ENCODE measurements around the gene TMED4.
"Not testable (repeated sequence)": the region's sequence is repeated elsewhere in the genome, so short reads cannot be mapped to it uniquely, and the experiment has no call there.

DNA sequence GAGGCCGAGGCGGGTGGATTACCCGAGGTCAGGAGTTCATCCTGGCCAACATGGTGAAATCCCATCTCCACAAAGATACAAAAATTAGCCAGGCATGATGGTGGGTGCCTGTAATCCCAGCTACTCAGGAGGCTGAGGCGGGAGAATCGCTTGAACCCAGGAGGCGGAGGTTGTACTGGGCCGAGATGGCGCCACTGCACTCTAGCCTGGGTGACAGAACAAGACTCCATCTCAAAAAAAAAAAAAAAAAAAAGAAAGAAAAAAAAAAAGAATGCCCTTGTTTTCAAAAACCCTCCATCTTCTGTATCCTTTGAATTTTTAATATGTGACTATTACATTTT lies 19.4 kb downstream of the TMED4 start:
- not testable (repeated sequence) for TF ChIP-seq POLR2A (IDR thresholded peaks at IDR 0.05; ENCODE audit: low read depth, low read length); ZNF384 (IDR thresholded peaks at IDR 0.05; ENCODE audit: borderline replicate concordance, low read depth, low read length); BACH1 (IDR thresholded peaks at IDR 0.05; ENCODE audit: borderline replicate concordance); REST (IDR thresholded peaks at IDR 0.05; ENCODE audit: low read depth, low read length); CBX3 (IDR thresholded peaks at IDR 0.05; ENCODE audit: borderline replicate concordance, low read depth); HDGF (IDR thresholded peaks at IDR 0.05); YY1 (IDR thresholded peaks at IDR 0.05; ENCODE audit: low read depth, low read length); CREB1 (IDR thresholded peaks at IDR 0.05; ENCODE audit: low read depth); SMAD1 (IDR thresholded peaks at IDR 0.05; ENCODE audit: low read depth, partially characterized antibody); SP1 (IDR thresholded peaks at IDR 0.05; ENCODE audit: low read depth, low read length)
- TF ChIP-seq, protein P1, sequence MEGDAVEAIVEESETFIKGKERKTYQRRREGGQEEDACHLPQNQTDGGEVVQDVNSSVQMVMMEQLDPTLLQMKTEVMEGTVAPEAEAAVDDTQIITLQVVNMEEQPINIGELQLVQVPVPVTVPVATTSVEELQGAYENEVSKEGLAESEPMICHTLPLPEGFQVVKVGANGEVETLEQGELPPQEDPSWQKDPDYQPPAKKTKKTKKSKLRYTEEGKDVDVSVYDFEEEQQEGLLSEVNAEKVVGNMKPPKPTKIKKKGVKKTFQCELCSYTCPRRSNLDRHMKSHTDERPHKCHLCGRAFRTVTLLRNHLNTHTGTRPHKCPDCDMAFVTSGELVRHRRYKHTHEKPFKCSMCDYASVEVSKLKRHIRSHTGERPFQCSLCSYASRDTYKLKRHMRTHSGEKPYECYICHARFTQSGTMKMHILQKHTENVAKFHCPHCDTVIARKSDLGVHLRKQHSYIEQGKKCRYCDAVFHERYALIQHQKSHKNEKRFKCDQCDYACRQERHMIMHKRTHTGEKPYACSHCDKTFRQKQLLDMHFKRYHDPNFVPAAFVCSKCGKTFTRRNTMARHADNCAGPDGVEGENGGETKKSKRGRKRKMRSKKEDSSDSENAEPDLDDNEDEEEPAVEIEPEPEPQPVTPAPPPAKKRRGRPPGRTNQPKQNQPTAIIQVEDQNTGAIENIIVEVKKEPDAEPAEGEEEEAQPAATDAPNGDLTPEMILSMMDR (IDR thresholded peaks at IDR 0.05 in 2 of 3, conservative IDR thresholded peaks at IDR 0.05 in 1 of 3; ENCODE audit: control insufficient read depth in 2 of 3, extremely low read depth in 1 of 3, insufficient read depth in 1 of 3, low read depth in 3 of 3, low read length in 3 of 3) = not testable (repeated sequence)
